DOHH2 (cell line): ENCODE data around the gene ZDHHC12.

ENCODE experiments used
- H3F3A ChIP-seq: fragments of 200-600 bp; sonication (generic), shearing (Covaris generic); 2 replicates; pipeline ENCODE4 v1.6.0; 2016; ENCODE audit warnings: antibody characterized with exemption, mild to moderate bottlenecking; ENCODE audit not compliant: control insufficient read depth, insufficient read depth
- H3K27ac ChIP-seq: fragments of 200-600 bp; sonication (generic); 2 replicates; pipeline ENCODE4 v1.5.1; 2014; ENCODE audit warnings: low read depth, mild to moderate bottlenecking, low read length, moderate library complexity
- H3K27me3 ChIP-seq: fragments of 200-600 bp; sonication (generic); 2 replicates; pipeline ENCODE4 v1.6.1; 2014; ENCODE audit warnings: mild to moderate bottlenecking, low read length, mixed read lengths; ENCODE audit not compliant: control insufficient read depth
- H3K36me3 ChIP-seq: fragments of 200-600 bp; sonication (generic); 2 replicates; pipeline ENCODE4 v1.6.1; 2014; ENCODE audit warnings: mild to moderate bottlenecking, low read length, moderate library complexity, mixed read lengths; ENCODE audit not compliant: control insufficient read depth
- H3K4me1 ChIP-seq: fragments of 200-600 bp; sonication (generic); 2 replicates; pipeline ENCODE4 v1.6.1; 2014; ENCODE audit warnings: mild to moderate bottlenecking, low read length, mixed read lengths; ENCODE audit not compliant: control insufficient read depth
- H3K4me2 ChIP-seq: fragments of 200-600 bp; sonication (generic); 2 replicates; pipeline ENCODE4 v1.6.0; 2014; ENCODE audit warnings: mild to moderate bottlenecking, low read length, moderate library complexity
- H3K4me3 ChIP-seq: fragments of 200-600 bp; sonication (generic); 2 replicates; pipeline ENCODE4 v1.5.1; 2014; ENCODE audit warnings: mild to moderate bottlenecking, low read length, mixed read lengths
- H3K79me2 ChIP-seq: fragments of 200-600 bp; sonication (generic); 2 replicates; pipeline ENCODE4 v1.6.1; 2014; ENCODE audit warnings: mild to moderate bottlenecking, low read length, mixed read lengths; ENCODE audit not compliant: control insufficient read depth
- H3K9me2 ChIP-seq: fragments of 200-600 bp; sonication (generic); replicated peaks from 2 replicates; pipeline ENCODE4 v1.6.1; 2014; ENCODE audit warnings: mild to moderate bottlenecking, low read length, mixed read lengths; ENCODE audit not compliant: control insufficient read depth
- H3K9me3 ChIP-seq: fragments of 200-600 bp; sonication (generic); 2 replicates; pipeline ENCODE4 v1.6.1; 2014; ENCODE audit warnings: antibody characterized with exemption, low read length, mixed read lengths; ENCODE audit not compliant: control insufficient read depth, insufficient read depth
- H4K20me1 ChIP-seq: fragments of 200-600 bp; sonication (generic); 2 replicates; pipeline ENCODE4 v1.6.0; 2014; ENCODE audit warnings: low read depth, mild to moderate bottlenecking, antibody characterized with exemption, low read length, moderate library complexity; ENCODE audit not compliant: control insufficient read depth, insufficient read depth
- CTCF ChIP-seq: fragments of 200-600 bp; sonication (generic); IDR thresholded peaks from one replicate; pipeline ENCODE4 v1.5.1; 2014; ENCODE audit warnings: antibody characterized with exemption, mild to moderate bottlenecking, low read depth, low read length; ENCODE audit not compliant: poor library complexity, severe bottlenecking
- EZH2phosphoT487 ChIP-seq: fragments of 200-600 bp; sonication (generic); IDR thresholded peaks from 2 replicates; pipeline ENCODE4 v1.6.1; 2017; ENCODE audit warnings: borderline replicate concordance, mild to moderate bottlenecking, antibody characterized with exemption, low read length, moderate library complexity, mixed read lengths

ZDHHC12 gene

GRCh38 chr9:128705051-128705965 lies 18.6 kb downstream of the ZDHHC12 start:
- H3K27me3 ChIP-seq = no peaks in the 10 kb centered on the region
- H3F3A ChIP-seq = peaks cover 4% of the 10 kb centered on the region
- no peak overlapping the region for H3K27ac ChIP-seq
- no peaks in the 10 kb centered on the region for H3K9me3 ChIP-seq
- no peak overlapping the region for H3K4me2 ChIP-seq
- H3K9me2 ChIP-seq = no peaks in the 10 kb centered on the region
- no peaks in the 10 kb centered on the region for H3K36me3 ChIP-seq
- H3K79me2 ChIP-seq = peaks cover 3% of the 10 kb centered on the region; the same call in 1 of the 2 replicates
- TF ChIP-seq EZH2phosphoT487 (no peak), CTCF (no peak)
- peaks cover 13% of the 10 kb centered on the region for H3K4me1 ChIP-seq
- H3K4me3 ChIP-seq = no peak overlapping the region
- H4K20me1 ChIP-seq = no peaks in the 10 kb centered on the region

GRCh38 chr9:128704356-128704670 lies 19.6 kb downstream of the ZDHHC12 start:
- no peak overlapping the region for H3K4me3 ChIP-seq
- peaks cover 3% of the 10 kb centered on the region; the same call in 1 of the 2 replicates for H3K79me2 ChIP-seq
- no peaks in the 10 kb centered on the region for H3K9me3 ChIP-seq
- no peaks in the 10 kb centered on the region for H4K20me1 ChIP-seq
- H3K27me3 ChIP-seq = no peaks in the 10 kb centered on the region
- H3K36me3 ChIP-seq = no peaks in the 10 kb centered on the region
- H3K4me2 ChIP-seq = no peak overlapping the region
- H3K27ac ChIP-seq = no peak overlapping the region
- H3K4me1 ChIP-seq = peaks cover 13% of the 10 kb centered on the region
- peaks cover 8% of the 10 kb centered on the region for H3F3A ChIP-seq
- TF ChIP-seq EZH2phosphoT487 (no peak), CTCF (no peak)
- no peaks in the 10 kb centered on the region for H3K9me2 ChIP-seq

GRCh38 chr9:128703616-128704355 lies 20.1 kb downstream of the ZDHHC12 start:
- no peaks in the 10 kb centered on the region for H3K9me2 ChIP-seq
- peaks cover 3% of the 10 kb centered on the region; the same call in 1 of the 2 replicates for H3K79me2 ChIP-seq
- TF ChIP-seq CTCF (no peak), EZH2phosphoT487 (no peak)
- peaks cover 12% of the 10 kb centered on the region for H3F3A ChIP-seq
- H3K4me3 ChIP-seq = peak overlapping the region; percentile 93
- H3K27ac ChIP-seq = no peak overlapping the region
- peaks cover 13% of the 10 kb centered on the region for H3K4me1 ChIP-seq
- no peaks in the 10 kb centered on the region for H3K9me3 ChIP-seq
- H3K36me3 ChIP-seq = no peaks in the 10 kb centered on the region
- H3K4me2 ChIP-seq = peak overlapping the region; percentile 87
- no peaks in the 10 kb centered on the region for H3K27me3 ChIP-seq
- H4K20me1 ChIP-seq = no peaks in the 10 kb centered on the region
